Stomach (tissue), 9 donors: ENCODE data around the gene KCNG2. TPM values are rescaled to one million over a fixed set of nuclear protein-coding genes. Genes with fewer than 3 reads are reported as not detected.
A peak's percentile ranks its signal among the peaks of the same experiment; 100 is the strongest.

ENCODE experiments used
- DNase-seq, 2 donors: peaks; one replicate each; pipeline versions ENCODE4 v3.0.0 to v3.0.0-alpha.2; 2013 to 2019
- H3K27ac ChIP-seq, 5 donors: fragments of 200-600 bp in 4 of 5; sonication (generic) in 4 of 5; one replicate each; pipeline ENCODE4 v1.5.1; 2013 to 2019; ENCODE audit warnings: mild to moderate bottlenecking in 1 of 5, moderate library complexity in 1 of 5
- H3K27me3 ChIP-seq, 3 donors: fragments of 200-600 bp; sonication (generic); one replicate each; pipeline ENCODE4 v1.5.1; 2017 to 2019; ENCODE audit warnings: mixed run types in 1 of 3
- H3K36me3 ChIP-seq, 4 donors: fragments of 200-600 bp; sonication (generic); 1 replicate in 3 of 4; 2 replicates in 1 of 4; pipeline ENCODE4 v1.5.1; 2016 to 2019
- H3K4me1 ChIP-seq, 4 donors: fragments of 200-600 bp; sonication (generic); one replicate each; pipeline ENCODE4 v1.5.1; 2016 to 2019
- H3K4me3 ChIP-seq, 4 donors: fragments of 200-600 bp; sonication (generic) in 3 of 4; one replicate each; pipeline ENCODE4 v1.5.1; 2016 to 2019; ENCODE audit warnings: mild to moderate bottlenecking in 1 of 4
- H3K9me3 ChIP-seq, 4 donors: fragments of 200-600 bp; sonication (generic); one replicate each; pipeline ENCODE4 v1.5.1; 2016 to 2019
- EP300 ChIP-seq: sonication (generic); formaldehyde crosslinking; IDR thresholded peaks from one replicate; pipeline ENCODE4 v1.6.1; 2017; ENCODE audit warnings: antibody characterized with exemption
- POLR2A ChIP-seq, 4 donors: fragments of 450-650 bp; IDR thresholded peaks; one replicate each; pipeline ENCODE4 v1.6.1; 2016; ENCODE audit warnings: antibody characterized with exemption in 4 of 4, control low read depth in 2 of 4, mild to moderate bottlenecking in 1 of 4, moderate library complexity in 1 of 4
- POLR2AphosphoS5 ChIP-seq, 3 donors: sonication (generic); formaldehyde crosslinking; IDR thresholded peaks; one replicate each; pipeline ENCODE4 v1.6.1; 2016; ENCODE audit warnings: antibody characterized with exemption in 3 of 3
- WGBS, 5 donors: extraction: QIAGEN DNeasy Blood & Tissue Kit in 3 of 5; methylation state at CpG; one replicate each; pipeline versions ENCODE4 v1.1.5 to v1.1.7; 2013 to 2018; 5-methylcytosine and 5-hydroxymethylcytosine counted together
- intact Hi-C: fragments of 100-400 bp; cut with DNase I; formaldehyde crosslinking; loops from one replicate; pipeline ENCODE4 v1.15.1; 2023; ENCODE audit warnings: low total_unique reads
- polyA plus RNA-seq, 3 donors: library from polyadenylated mRNA; stranded (reverse); fragments of 200-250 nt; gene quantifications; one replicate each; pipeline ENCODE4 v1.2.3, GENCODE V29; 2013
- total RNA-seq, 5 donors: library from RNA; depleted of rRNA; stranded (reverse); fragments of >200 nt; gene quantifications; one replicate each; pipeline versions ENCODE4 v1.1.0 to v1.2.3, GENCODE V29; 2014 to 2016
- TF ChIP-seq, protein P1 (sequence below), 7 experiments: fragments of 450-650 bp in 4 of 7; fragments of 200-600 bp in 3 of 7; sonication (generic) in 3 of 7; IDR thresholded peaks; one replicate each; pipeline ENCODE4 v1.5.1; 2016 to 2019; ENCODE audit warnings: antibody characterized with exemption in 7 of 7, control low read depth in 2 of 7, mild to moderate bottlenecking in 1 of 7
- donor health status: healthy with polysubstance abuse.
- donor health status: Bipolar disorder and iron deficiency.
- donor health status: healthy.

Gene KCNG2
- total and polyA plus RNA-seq, 8 donors: 0.08 to 2.3 (median 0.92) TPM; not detected in 5

DNA sequence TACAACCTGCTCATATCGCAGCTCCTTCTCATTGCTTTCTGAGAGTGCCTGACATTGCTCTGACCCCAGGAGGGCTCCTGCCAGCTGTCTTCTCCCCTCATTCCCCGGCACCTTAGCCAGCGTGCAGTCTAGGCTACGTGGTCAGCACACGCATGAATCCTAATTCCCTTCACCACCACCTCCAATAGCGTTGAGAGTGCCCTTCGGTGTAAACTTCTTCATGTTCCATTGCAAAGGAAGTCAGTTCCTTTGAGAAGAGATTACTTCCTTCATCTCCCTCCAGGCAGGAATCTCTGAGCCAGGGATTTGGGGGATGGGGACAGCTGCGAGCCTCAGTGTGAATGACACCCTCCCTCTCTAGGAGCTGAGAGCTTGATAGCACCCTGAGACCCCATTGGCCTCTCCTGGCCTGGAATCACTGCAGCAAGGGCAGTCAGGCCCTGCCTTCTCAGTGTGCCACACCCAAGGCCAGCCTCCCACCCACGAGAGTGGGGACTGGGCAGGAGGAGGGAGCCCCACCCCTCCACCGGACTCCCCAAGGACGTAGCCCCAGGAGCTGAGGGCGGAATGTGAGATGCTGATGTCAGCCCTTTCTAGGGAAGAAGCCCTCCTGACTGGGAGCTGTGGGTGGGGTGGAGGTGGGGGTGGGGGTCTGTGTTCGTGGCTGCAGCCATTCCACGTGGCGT is 100.3 kb downstream of the KCNG2 start:
- Histone ChIP-seq H3K9me3 (peaks cover 26 to 92% (median 58%) of the 10 kb centered on the region in 4 donors), H3K36me3 (peaks cover 8 to 23% (median 13%) of the 10 kb centered on the region in 4 donors), H3K4me1 (no peaks in the 10 kb centered on the region), H3K27ac (no peak overlapping the region), H3K4me3 (no peak overlapping the region), H3K27me3 (no peaks in the 10 kb centered on the region)
- TF ChIP-seq, protein P1, sequence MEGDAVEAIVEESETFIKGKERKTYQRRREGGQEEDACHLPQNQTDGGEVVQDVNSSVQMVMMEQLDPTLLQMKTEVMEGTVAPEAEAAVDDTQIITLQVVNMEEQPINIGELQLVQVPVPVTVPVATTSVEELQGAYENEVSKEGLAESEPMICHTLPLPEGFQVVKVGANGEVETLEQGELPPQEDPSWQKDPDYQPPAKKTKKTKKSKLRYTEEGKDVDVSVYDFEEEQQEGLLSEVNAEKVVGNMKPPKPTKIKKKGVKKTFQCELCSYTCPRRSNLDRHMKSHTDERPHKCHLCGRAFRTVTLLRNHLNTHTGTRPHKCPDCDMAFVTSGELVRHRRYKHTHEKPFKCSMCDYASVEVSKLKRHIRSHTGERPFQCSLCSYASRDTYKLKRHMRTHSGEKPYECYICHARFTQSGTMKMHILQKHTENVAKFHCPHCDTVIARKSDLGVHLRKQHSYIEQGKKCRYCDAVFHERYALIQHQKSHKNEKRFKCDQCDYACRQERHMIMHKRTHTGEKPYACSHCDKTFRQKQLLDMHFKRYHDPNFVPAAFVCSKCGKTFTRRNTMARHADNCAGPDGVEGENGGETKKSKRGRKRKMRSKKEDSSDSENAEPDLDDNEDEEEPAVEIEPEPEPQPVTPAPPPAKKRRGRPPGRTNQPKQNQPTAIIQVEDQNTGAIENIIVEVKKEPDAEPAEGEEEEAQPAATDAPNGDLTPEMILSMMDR (IDR thresholded peaks at IDR 0.05): no peak
- TF ChIP-seq POLR2A (IDR thresholded peaks at IDR 0.05): no peak
- no peak for TF ChIP-seq POLR2AphosphoS5 (IDR thresholded peaks at IDR 0.05)
- no peak for TF ChIP-seq EP300
- DNase-seq: peak in 1 of 2 donors; percentile 1
- intact Hi-C loops: no loop called here
- WGBS, 5 donors: 92 to 97% (median 94%) methylated on average over 13 to 15 of the region's 15 CpGs

DNA sequence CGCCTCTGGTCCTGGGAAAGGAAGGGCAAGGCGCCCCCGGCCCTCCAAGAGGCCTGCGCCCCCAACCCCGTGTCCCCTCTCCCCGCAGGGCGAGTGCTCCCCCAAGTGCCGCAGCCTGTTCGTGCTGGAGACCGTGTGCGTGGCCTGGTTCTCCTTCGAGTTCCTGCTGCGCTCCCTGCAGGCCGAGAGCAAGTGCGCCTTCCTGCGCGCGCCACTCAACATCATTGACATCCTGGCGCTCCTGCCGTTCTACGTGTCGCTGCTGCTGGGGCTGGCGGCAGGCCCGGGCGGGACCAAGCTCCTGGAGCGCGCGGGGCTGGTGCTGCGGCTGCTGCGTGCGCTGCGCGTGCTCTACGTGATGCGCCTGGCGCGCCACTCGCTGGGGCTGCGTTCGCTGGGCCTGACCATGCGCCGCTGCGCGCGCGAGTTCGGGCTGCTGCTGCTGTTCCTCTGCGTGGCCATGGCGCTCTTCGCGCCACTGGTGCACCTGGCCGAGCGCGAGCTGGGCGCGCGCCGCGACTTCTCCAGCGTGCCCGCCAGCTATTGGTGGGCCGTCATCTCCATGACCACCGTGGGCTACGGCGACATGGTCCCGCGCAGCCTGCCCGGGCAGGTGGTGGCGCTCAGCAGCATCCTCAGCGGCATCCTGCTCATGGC is 101.3 kb downstream of the KCNG2 start:
- Histone ChIP-seq H3K4me1 (no peaks in the 10 kb centered on the region), H3K36me3 (peaks cover 16 to 33% (median 23%) of the 10 kb centered on the region in 4 donors), H3K27me3 (no peaks in the 10 kb centered on the region), H3K9me3 (peaks cover 26 to 85% (median 53%) of the 10 kb centered on the region in 4 donors), H3K27ac (no peak overlapping the region), H3K4me3 (no peak overlapping the region)
- intact Hi-C loops: no loop called here
- 66 to 87% (median 79%) methylated on average over 45 to 70 of the region's 70 CpGs for WGBS, 5 donors
- peak in 1 of 2 donors; percentile 3 for DNase-seq
- TF ChIP-seq, protein P1 (IDR thresholded peaks at IDR 0.05): no peak
- TF ChIP-seq POLR2AphosphoS5 (IDR thresholded peaks at IDR 0.05) (no peak), EP300 (no peak)

DNA sequence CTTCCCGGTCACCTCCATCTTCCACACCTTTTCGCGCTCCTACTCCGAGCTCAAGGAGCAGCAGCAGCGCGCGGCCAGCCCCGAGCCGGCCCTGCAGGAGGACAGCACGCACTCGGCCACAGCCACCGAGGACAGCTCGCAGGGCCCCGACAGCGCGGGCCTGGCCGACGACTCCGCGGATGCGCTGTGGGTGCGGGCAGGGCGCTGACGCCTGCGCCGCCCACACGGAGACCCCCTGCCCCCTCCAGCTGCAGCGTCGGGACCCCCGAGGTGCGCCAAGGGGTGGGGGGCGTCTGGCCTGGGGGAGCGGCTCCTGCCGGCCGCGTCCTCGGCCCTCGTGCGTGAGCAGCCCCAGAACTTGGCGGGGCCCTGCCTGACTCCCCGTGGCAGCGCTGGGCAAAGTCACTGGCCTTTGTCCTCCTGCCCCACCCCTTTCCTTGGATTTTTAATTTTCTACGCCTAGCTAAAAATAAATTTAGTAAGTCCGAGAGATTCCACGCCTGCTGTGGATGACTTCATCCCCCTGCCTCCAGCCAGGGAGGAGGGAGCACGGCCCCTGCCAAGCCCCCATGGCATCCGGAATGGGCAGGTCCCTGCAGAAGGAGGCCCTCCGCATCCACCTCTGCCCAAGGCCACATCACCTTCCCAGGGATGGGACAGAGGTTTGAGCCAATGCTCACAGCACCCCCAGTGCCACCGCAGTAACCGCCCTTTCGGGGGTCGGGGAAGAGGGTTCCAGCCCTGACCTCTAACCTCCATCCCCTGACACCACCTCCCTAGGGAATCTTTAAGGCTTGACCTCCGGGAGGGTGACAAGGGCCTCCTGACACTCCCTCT is 102.1 kb downstream of the KCNG2 start:
- Histone ChIP-seq H3K4me3 (no peak overlapping the region), H3K9me3 (peaks cover 26 to 77% (median 49%) of the 10 kb centered on the region in 4 donors), H3K27ac (no peak overlapping the region), H3K27me3 (no peaks in the 10 kb centered on the region), H3K36me3 (peaks cover 16 to 40% (median 29%) of the 10 kb centered on the region in 4 donors), H3K4me1 (no peaks in the 10 kb centered on the region)
- DNase-seq: peak in 1 of 2 donors; percentile 1
- no peak for TF ChIP-seq POLR2AphosphoS5 (IDR thresholded peaks at IDR 0.05)
- TF ChIP-seq POLR2A (IDR thresholded peaks at IDR 0.05): no peak
- TF ChIP-seq, protein P1 (IDR thresholded peaks at IDR 0.05): no peak
- no peak for TF ChIP-seq EP300
- 82 to 93% (median 86%) methylated on average over 26 to 53 of the region's 53 CpGs for whole genome bisulfite sequencing, 5 donors
- intact Hi-C loops: no loop called here
